ENCODE measurements around the gene LRP2BP. TPM values are rescaled to one million over a fixed set of nuclear protein-coding genes. Genes with fewer than 3 reads are reported as not detected.

Gene LRP2BP
- total RNA-seq, 1 experiment from 2014 or later = 0.33 TPM

- in situ Hi-C loops (cut with HindIII; ENCODE audit: low pct_unique_long_range_greater_than_20kb, low sequenced_read_pairs) (no loop called here), intact Hi-C loops (cut with micrococcal nuclease; ENCODE audit: unreplicated experiment) (no loop called here)
- Histone ChIP-seq H3K4me3 (ENCODE audit: low read depth in 2 of 2, low read length in 2 of 2) (no peak overlapping the region), H3K36me3 (ENCODE audit: control insufficient read depth, insufficient read depth, low read length) (no peaks in the 10 kb centered on the region), H3K4me1 (ENCODE audit: control insufficient read depth, insufficient read depth, low read length) (no peaks in the 10 kb centered on the region), H3K27me3 (ENCODE audit: control insufficient read depth, insufficient read depth, low read length) (no peaks in the 10 kb centered on the region), H3K27ac (ENCODE audit: low read length) (no peak overlapping the region), H3K9me3 (ENCODE audit: control insufficient read depth, insufficient read depth, low read depth, low read length) (no peaks in the 10 kb centered on the region)
- ATAC-seq = no peak
- DNase-seq (ENCODE audit: low read depth, low spot score) = no peak
- ChIA-PET CTCF (no interaction called here), POLR2A (no interaction called here)
- BruUV-seq (replicated peaks) = no TSS peak
- TF ChIP-seq, protein P1, sequence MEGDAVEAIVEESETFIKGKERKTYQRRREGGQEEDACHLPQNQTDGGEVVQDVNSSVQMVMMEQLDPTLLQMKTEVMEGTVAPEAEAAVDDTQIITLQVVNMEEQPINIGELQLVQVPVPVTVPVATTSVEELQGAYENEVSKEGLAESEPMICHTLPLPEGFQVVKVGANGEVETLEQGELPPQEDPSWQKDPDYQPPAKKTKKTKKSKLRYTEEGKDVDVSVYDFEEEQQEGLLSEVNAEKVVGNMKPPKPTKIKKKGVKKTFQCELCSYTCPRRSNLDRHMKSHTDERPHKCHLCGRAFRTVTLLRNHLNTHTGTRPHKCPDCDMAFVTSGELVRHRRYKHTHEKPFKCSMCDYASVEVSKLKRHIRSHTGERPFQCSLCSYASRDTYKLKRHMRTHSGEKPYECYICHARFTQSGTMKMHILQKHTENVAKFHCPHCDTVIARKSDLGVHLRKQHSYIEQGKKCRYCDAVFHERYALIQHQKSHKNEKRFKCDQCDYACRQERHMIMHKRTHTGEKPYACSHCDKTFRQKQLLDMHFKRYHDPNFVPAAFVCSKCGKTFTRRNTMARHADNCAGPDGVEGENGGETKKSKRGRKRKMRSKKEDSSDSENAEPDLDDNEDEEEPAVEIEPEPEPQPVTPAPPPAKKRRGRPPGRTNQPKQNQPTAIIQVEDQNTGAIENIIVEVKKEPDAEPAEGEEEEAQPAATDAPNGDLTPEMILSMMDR (IDR thresholded peaks at IDR 0.05) = no peak
- TF ChIP-seq REST (IDR thresholded peaks at IDR 0.05; ENCODE audit: insufficient read depth in 1 of 2, low read depth in 2 of 2, low read length in 1 of 2) (no peak), POLR2AphosphoS5 (IDR thresholded peaks at IDR 0.05; ENCODE audit: low read depth, low read length) (no peak), TCF7L2 (IDR thresholded peaks at IDR 0.05; ENCODE audit: low read depth, low read length) (no peak), SIN3A (IDR thresholded peaks at IDR 0.05; ENCODE audit: borderline replicate concordance, insufficient read depth, low read depth, low read length) (no peak)
These were observed 11.7 kb downstream of the LRP2BP start for GRCh38 chr4:185384061-185384460.

GRCh38 chr4:185383451-185383850 is 12.3 kb downstream of the LRP2BP start:
- Histone ChIP-seq H3K9me3 (ENCODE audit: control insufficient read depth, insufficient read depth, low read depth, low read length) (no peaks in the 10 kb centered on the region), H3K36me3 (ENCODE audit: control insufficient read depth, insufficient read depth, low read length) (no peaks in the 10 kb centered on the region), H3K4me1 (ENCODE audit: control insufficient read depth, insufficient read depth, low read length) (no peaks in the 10 kb centered on the region), H3K27me3 (ENCODE audit: control insufficient read depth, insufficient read depth, low read length) (no peaks in the 10 kb centered on the region), H3K27ac (ENCODE audit: low read length) (no peak overlapping the region), H3K4me3 (ENCODE audit: low read depth in 2 of 2, low read length in 2 of 2) (no peak overlapping the region)
- CTCF ChIA-PET = no interaction called here
- intact Hi-C loops (cut with micrococcal nuclease; ENCODE audit: unreplicated experiment) (no loop called here), in situ Hi-C loops (cut with HindIII; ENCODE audit: low pct_unique_long_range_greater_than_20kb, low sequenced_read_pairs) (no loop called here)
- POLR2A ChIA-PET = no interaction called here
- BruUV-seq (replicated peaks) = no TSS peak
- TF ChIP-seq POLR2AphosphoS5 (IDR thresholded peaks at IDR 0.05; ENCODE audit: low read depth, low read length) (no peak), REST (IDR thresholded peaks at IDR 0.05; ENCODE audit: insufficient read depth in 1 of 2, low read depth in 2 of 2, low read length in 1 of 2) (no peak), TCF7L2 (IDR thresholded peaks at IDR 0.05; ENCODE audit: low read depth, low read length) (no peak), SIN3A (IDR thresholded peaks at IDR 0.05; ENCODE audit: borderline replicate concordance, insufficient read depth, low read depth, low read length) (no peak)
- TF ChIP-seq, protein P1 (IDR thresholded peaks at IDR 0.05) = no peak
- no peak for DNase-seq (ENCODE audit: low read depth, low spot score)
- no peak for ATAC-seq

Measured in Panc1 (cell line).